Upper lobe of left lung (tissue), 6 donors: Measurements from ENCODE around the gene UBE2E3. TPM values are rescaled to one million over a fixed set of nuclear protein-coding genes. Genes with fewer than 3 reads are reported as not detected.
"Not testable (repeated sequence)": the region's sequence is repeated elsewhere in the genome, so short reads cannot be mapped to it uniquely, and the experiment has no call there.

Experiments used
- ATAC-seq, 2 donors: fragments of 200-7000 bp; cut with Tn5 transposase; one replicate each; pipeline ENCODE4 v1.9.1; 2022; ENCODE audit warnings: mild to moderate bottlenecking in 2 of 2, moderate library complexity in 2 of 2; ENCODE audit not compliant: low FRiP score in 2 of 2
- DNase-seq, 2 donors: peaks; one replicate each; pipeline ENCODE4 v3.0.0-alpha.2; 2019 to 2020
- H3K27ac ChIP-seq, 4 donors: fragments of 200-600 bp; sonication (generic); one replicate each; pipeline ENCODE4 v1.5.1; 2016 to 2019
- H3K27me3 ChIP-seq, 4 donors: fragments of 200-600 bp; sonication (generic); one replicate each; pipeline ENCODE4 v1.5.1; 2017 to 2019
- H3K36me3 ChIP-seq, 4 donors: fragments of 200-600 bp; sonication (generic); one replicate each; pipeline ENCODE4 v1.5.1; 2016 to 2019
- H3K4me1 ChIP-seq, 4 donors: fragments of 200-600 bp; sonication (generic); one replicate each; pipeline ENCODE4 v1.5.1; 2018 to 2019
- H3K4me3 ChIP-seq, 4 donors: fragments of 200-600 bp; sonication (generic); one replicate each; pipeline ENCODE4 v1.5.1; 2017 to 2019; ENCODE audit warnings: mild to moderate bottlenecking in 2 of 4, moderate library complexity in 1 of 4
- H3K9me3 ChIP-seq, 4 donors: fragments of 200-600 bp; sonication (generic); one replicate each; pipeline ENCODE4 v1.5.1; 2018 to 2019
- EP300 ChIP-seq, 4 donors: sonication (generic); formaldehyde crosslinking; IDR thresholded peaks; one replicate each; pipeline ENCODE4 v1.5.1; 2017; ENCODE audit warnings: antibody characterized with exemption in 4 of 4, control low read depth in 2 of 4
- POLR2A ChIP-seq, 4 donors: fragments of 450-650 bp; IDR thresholded peaks; one replicate each; pipeline ENCODE4 v1.5.1; 2016 to 2017; ENCODE audit warnings: antibody characterized with exemption in 4 of 4, mild to moderate bottlenecking in 2 of 4
- POLR2AphosphoS5 ChIP-seq, 2 donors: sonication (generic); formaldehyde crosslinking; IDR thresholded peaks; one replicate each; pipeline ENCODE4 v1.5.1; 2017; ENCODE audit warnings: antibody characterized with exemption in 2 of 2
- WGBS, 2 donors: methylation state at CpG; one replicate each; pipeline ENCODE4 v1.1.5; 2017 to 2018; 5-methylcytosine and 5-hydroxymethylcytosine counted together
- total RNA-seq, 6 donors: library from RNA; depleted of rRNA in 4 of 6; stranded (reverse); fragments of >200 nt in 4 of 6; gene quantifications; one replicate each; pipeline versions ENCODE4 v1.1.0 to v1.2.1, GENCODE V29; 2016 to 2021
- TF ChIP-seq, protein P1 (sequence below), 6 experiments: fragments of 450-650 bp in 4 of 6; fragments of 200-600 bp in 2 of 6; sonication (generic) in 2 of 6; IDR thresholded peaks; one replicate each; pipeline ENCODE4 v1.5.1; 2016 to 2019; ENCODE audit warnings: antibody characterized with exemption in 6 of 6
- donor health status: DM: no; HTN: no; CAD: no; lungs with moderate emphysema.
- donor health status: DM: no; HTN: yes; CAD: no; lungs with severe emphysema.

UBE2E3 gene
- total RNA-seq, 6 donors from 2014 or later: 39.6 to 178 (median 45.4) TPM

DNA sequence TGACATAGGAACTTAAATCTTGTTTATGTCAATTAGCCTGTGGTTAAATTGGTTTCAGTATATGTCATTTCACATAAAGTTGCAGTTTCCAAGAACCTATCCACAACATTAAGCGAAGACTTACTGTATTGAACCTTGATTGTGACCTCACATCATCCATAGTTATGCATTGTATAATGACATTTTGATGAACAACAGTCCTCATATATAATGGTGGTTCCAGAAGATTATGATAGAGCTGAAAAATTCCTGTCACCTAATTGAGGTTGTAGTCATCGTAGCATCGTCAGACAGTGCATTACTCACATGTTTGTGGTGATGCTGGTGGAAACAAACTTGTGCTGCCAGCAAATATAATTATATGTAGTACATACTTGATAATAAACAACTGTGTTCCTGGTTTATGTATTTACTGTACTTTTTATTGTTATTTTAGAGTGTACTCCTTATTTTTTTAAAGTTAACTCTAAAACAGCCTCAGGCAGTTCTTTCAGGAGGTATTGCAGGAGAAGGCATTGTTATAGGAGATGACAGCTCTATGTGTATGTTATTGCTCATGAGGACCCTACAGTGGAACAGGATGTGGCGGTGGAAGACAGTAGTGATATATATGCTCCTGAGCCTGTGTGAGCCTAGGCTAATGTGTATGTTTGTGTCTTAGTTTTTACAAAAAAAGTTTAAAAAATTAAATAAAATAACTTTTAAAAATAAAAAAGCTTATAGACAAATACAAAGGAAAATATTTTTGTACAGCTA is 56.6 kb downstream of the UBE2E3 start:
- Histone ChIP-seq H3K27ac (no peak overlapping the region), H3K4me3 (no peak overlapping the region), H3K27me3 (no peaks in the 10 kb centered on the region), H3K4me1 (peaks cover 0 to 4% (median 0%) of the 10 kb centered on the region in 4 donors), H3K36me3 (no peaks in the 10 kb centered on the region), H3K9me3 (no peaks in the 10 kb centered on the region)
- ATAC-seq (no peak), DNase-seq (no peak)
- TF ChIP-seq EP300 (IDR thresholded peaks at IDR 0.05) (no peak), POLR2AphosphoS5 (IDR thresholded peaks at IDR 0.05) (no peak), POLR2A (IDR thresholded peaks at IDR 0.05) (no peak)
- TF ChIP-seq, protein P1, sequence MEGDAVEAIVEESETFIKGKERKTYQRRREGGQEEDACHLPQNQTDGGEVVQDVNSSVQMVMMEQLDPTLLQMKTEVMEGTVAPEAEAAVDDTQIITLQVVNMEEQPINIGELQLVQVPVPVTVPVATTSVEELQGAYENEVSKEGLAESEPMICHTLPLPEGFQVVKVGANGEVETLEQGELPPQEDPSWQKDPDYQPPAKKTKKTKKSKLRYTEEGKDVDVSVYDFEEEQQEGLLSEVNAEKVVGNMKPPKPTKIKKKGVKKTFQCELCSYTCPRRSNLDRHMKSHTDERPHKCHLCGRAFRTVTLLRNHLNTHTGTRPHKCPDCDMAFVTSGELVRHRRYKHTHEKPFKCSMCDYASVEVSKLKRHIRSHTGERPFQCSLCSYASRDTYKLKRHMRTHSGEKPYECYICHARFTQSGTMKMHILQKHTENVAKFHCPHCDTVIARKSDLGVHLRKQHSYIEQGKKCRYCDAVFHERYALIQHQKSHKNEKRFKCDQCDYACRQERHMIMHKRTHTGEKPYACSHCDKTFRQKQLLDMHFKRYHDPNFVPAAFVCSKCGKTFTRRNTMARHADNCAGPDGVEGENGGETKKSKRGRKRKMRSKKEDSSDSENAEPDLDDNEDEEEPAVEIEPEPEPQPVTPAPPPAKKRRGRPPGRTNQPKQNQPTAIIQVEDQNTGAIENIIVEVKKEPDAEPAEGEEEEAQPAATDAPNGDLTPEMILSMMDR (IDR thresholded peaks at IDR 0.05): no peak
- WGBS, 2 donors: 85 to 89% methylated on average over 4 of the region's 4 CpGs

DNA sequence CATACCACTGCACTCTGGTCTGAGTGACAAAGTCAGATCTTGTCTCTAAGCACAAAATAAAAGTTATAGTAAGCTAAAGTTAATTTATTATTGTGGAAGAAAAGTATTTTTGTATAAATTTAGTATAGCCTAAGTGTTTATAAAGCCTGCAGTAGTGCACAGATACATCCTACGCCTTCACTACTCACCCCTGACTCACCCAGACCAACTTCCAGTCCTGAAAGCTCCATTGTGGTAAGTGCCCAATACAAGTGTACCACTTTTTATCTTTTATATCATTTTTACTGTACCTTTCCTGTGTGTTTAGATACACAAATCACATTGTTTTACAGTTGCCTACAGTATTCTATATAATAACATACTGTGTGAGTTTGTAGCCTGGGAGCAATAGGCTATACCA is 57.5 kb downstream of the UBE2E3 start:
- H3K4me1 ChIP-seq: peaks cover 0 to 4% (median 1%) of the 10 kb centered on the region in 4 donors
- no peaks in the 10 kb centered on the region for H3K27me3 ChIP-seq
- no peak for ATAC-seq
- no peak overlapping the region for H3K4me3 ChIP-seq
- no peak for TF ChIP-seq POLR2A (IDR thresholded peaks at IDR 0.05)
- no peaks in the 10 kb centered on the region for H3K36me3 ChIP-seq
- WGBS, 2 donors: 93% methylated on average over 1 of the region's 1 CpG
- no peak for DNase-seq
- no peaks in the 10 kb centered on the region for H3K9me3 ChIP-seq
- no peak overlapping the region for H3K27ac ChIP-seq

DNA sequence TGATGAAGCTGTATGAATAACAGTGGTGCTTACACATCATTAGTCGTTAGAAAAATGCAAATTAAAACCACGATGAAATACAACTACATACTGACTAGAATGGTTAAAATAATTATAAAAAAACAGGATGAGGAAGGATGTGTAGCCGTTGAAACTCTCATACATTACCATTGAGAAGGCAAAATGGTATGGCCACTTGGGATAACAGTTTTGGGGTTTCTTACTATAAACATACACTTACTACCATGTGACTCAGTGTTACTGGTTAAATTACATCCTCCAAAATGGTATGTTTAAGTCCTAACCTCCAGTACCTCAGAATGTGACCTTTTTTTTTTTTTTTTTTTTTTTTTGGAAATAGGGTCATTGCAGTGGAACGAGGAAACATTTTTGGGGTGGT is 58.4 kb downstream of the UBE2E3 start:
- peaks cover 0 to 4% (median 1%) of the 10 kb centered on the region in 4 donors for H3K4me1 ChIP-seq
- ATAC-seq (no peak), DNase-seq (no peak)
- H3K27me3 ChIP-seq: no peaks in the 10 kb centered on the region
- TF ChIP-seq POLR2A (IDR thresholded peaks at IDR 0.05) (no peak), EP300 (IDR thresholded peaks at IDR 0.05) (no peak), POLR2AphosphoS5 (IDR thresholded peaks at IDR 0.05) (no peak)
- TF ChIP-seq, protein P1 (IDR thresholded peaks at IDR 0.05): no peak
- no peak overlapping the region for H3K27ac ChIP-seq
- no peaks in the 10 kb centered on the region for H3K9me3 ChIP-seq
- no peak overlapping the region for H3K4me3 ChIP-seq
- WGBS, 2 donors: 88 to 92% methylated on average over 4 of the region's 4 CpGs
- no peaks in the 10 kb centered on the region for H3K36me3 ChIP-seq

DNA sequence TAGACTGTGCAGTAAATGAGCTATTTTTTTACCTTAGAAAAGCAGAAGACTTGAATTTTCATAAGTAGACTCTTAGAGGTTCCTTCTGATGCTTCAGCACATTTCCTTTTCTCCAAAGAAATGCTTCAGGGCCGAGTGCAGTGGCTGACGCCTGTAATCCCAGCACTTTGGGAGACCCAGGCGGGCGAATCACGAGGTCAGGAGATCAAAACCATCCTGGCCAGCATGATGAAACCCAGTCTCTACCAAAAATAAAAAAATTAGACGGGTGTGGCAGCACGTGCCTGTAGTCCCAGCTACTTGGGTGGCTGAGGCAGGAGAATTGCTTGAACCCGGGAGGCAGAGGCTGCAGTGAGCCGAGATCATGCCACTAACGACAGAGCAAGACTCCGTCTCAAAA is 60.4 kb downstream of the UBE2E3 start:
- not testable (repeated sequence) for H3K4me1 ChIP-seq, H3K27me3 ChIP-seq, H3K9me3 ChIP-seq, ATAC-seq, DNase-seq, H3K4me3 ChIP-seq, H3K27ac ChIP-seq, H3K36me3 ChIP-seq
- 98% methylated on average over 10 to 11 of the region's 11 CpGs for WGBS, 2 donors

DNA sequence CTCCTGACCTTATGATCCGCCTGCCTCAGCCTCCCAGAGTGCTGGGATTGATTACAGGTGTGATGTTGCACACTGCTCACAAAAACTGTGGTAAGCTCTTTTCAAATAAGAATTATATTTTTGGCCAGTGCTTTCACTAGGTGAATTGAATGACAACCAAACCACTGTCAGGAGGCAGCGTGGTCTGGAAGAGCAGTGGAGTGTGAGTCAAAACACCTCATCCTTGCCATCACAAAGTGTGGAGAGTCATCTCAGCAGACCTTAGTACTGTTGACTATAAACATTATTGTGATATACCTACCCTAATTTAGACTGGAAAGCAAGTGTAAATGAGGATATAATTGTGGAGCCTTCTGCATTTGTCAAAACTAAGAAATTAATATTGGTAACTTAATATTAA is 61.3 kb downstream of the UBE2E3 start:
- H3K27me3 ChIP-seq: no peaks in the 10 kb centered on the region
- WGBS, 2 donors: 94 to 96% methylated on average over 2 of the region's 2 CpGs
- H3K9me3 ChIP-seq: no peaks in the 10 kb centered on the region
- H3K36me3 ChIP-seq: no peaks in the 10 kb centered on the region
- H3K4me3 ChIP-seq: no peak overlapping the region
- H3K4me1 ChIP-seq: peaks cover 0 to 2% (median 0%) of the 10 kb centered on the region in 4 donors
- DNase-seq: no peak
- TF ChIP-seq, protein P1 (IDR thresholded peaks at IDR 0.05): no peak
- no peak for TF ChIP-seq EP300 (IDR thresholded peaks at IDR 0.05)
- no peak for ATAC-seq
- no peak overlapping the region for H3K27ac ChIP-seq

DNA sequence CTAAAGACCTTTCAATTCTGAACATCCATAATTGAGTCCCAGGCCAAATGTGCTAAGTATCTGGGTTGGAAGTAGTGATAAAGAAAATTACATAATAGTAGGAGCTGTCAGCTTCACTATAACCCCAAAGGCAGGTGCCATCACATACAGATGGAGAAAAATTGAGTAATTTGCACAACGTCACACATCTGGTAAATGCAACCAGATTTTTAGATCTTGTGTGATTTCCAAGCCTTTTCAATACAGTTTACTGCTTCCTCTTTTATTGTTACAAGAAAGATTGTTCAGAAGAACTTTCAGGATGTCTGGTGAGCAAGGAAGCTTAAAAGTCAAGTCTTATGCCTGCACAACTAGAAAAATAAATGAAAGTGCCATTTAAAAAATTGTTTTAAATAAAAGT is 62.3 kb downstream of the UBE2E3 start:
- Histone ChIP-seq H3K4me3 (no peak overlapping the region), H3K9me3 (no peaks in the 10 kb centered on the region), H3K36me3 (no peaks in the 10 kb centered on the region), H3K27ac (no peak overlapping the region), H3K4me1 (peaks cover 0 to 2% (median 0%) of the 10 kb centered on the region in 4 donors), H3K27me3 (no peaks in the 10 kb centered on the region)
- no peak for DNase-seq
- 55 to 75% methylated on average over 1 of the region's 1 CpG for WGBS, 2 donors
- TF ChIP-seq EP300 (IDR thresholded peaks at IDR 0.05) (no peak), POLR2AphosphoS5 (IDR thresholded peaks at IDR 0.05) (no peak), POLR2A (IDR thresholded peaks at IDR 0.05) (no peak)
- TF ChIP-seq, protein P1 (IDR thresholded peaks at IDR 0.05): no peak
- no peak for ATAC-seq
